Measurements from ENCODE around the gene RGPD5.
"Not testable (repeated sequence)": the region's sequence is repeated elsewhere in the genome, so short reads cannot be mapped to it uniquely, and the experiment has no call there.

DNA sequence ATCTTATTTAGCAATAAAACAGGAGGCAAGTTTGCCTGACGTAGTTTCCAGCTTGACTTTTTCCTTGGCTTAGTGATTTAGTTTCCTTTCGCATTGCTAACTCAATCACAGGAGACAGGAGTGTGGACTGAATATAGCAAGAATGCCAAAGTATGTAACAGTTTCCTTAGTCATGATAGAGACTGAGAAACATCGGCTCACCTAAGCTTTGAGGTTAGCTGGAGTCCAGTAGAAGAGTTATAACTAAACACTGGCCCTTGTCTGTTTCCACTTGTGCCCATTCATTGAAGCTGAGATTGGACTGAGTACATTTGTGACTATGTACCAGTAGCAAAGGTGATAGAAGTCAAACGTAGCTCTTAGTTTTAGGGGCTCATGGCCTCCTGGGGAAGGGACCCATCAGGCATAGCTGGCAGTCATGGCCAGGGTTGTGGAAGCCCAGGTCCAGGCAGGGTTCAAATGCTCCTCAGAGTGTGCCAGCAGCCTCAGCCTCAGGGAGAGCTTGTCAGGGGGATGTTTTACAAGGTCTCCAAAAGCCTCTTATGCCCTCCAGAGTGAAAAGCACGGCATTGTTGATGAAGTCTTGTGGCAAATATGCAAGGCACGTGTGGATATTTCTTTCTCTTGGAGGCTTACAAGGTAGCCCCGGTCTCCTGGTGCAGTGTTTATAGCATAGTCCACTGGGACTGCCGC, 103.8 kb downstream of the RGPD5 start:
- not testable (repeated sequence) for TF ChIP-seq BHLHE40 (IDR thresholded peaks at IDR 0.05; ENCODE audit: low read depth, low read length); POLR2A (IDR thresholded peaks at IDR 0.05; ENCODE audit: low read length); CEBPB (IDR thresholded peaks at IDR 0.05); ZC3H11A (IDR thresholded peaks at IDR 0.05); MAZ (IDR thresholded peaks at IDR 0.05; ENCODE audit: borderline replicate concordance, low read depth, low read length); CBX2 (IDR thresholded peaks at IDR 0.05; ENCODE audit: borderline replicate concordance, low read depth); TP53 (CRISPR knock-in tag; IDR thresholded peaks at IDR 0.05); EHMT2 (IDR thresholded peaks at IDR 0.05; ENCODE audit: low read depth); ZFP36 (IDR thresholded peaks at IDR 0.05; ENCODE audit: borderline replicate concordance, partially characterized antibody); GATA3 (IDR thresholded peaks at IDR 0.05; ENCODE audit: borderline replicate concordance)
- TF ChIP-seq, protein P1, sequence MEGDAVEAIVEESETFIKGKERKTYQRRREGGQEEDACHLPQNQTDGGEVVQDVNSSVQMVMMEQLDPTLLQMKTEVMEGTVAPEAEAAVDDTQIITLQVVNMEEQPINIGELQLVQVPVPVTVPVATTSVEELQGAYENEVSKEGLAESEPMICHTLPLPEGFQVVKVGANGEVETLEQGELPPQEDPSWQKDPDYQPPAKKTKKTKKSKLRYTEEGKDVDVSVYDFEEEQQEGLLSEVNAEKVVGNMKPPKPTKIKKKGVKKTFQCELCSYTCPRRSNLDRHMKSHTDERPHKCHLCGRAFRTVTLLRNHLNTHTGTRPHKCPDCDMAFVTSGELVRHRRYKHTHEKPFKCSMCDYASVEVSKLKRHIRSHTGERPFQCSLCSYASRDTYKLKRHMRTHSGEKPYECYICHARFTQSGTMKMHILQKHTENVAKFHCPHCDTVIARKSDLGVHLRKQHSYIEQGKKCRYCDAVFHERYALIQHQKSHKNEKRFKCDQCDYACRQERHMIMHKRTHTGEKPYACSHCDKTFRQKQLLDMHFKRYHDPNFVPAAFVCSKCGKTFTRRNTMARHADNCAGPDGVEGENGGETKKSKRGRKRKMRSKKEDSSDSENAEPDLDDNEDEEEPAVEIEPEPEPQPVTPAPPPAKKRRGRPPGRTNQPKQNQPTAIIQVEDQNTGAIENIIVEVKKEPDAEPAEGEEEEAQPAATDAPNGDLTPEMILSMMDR (IDR thresholded peaks at IDR 0.05) = not testable (repeated sequence)
- TF ChIP-seq, protein P2, sequence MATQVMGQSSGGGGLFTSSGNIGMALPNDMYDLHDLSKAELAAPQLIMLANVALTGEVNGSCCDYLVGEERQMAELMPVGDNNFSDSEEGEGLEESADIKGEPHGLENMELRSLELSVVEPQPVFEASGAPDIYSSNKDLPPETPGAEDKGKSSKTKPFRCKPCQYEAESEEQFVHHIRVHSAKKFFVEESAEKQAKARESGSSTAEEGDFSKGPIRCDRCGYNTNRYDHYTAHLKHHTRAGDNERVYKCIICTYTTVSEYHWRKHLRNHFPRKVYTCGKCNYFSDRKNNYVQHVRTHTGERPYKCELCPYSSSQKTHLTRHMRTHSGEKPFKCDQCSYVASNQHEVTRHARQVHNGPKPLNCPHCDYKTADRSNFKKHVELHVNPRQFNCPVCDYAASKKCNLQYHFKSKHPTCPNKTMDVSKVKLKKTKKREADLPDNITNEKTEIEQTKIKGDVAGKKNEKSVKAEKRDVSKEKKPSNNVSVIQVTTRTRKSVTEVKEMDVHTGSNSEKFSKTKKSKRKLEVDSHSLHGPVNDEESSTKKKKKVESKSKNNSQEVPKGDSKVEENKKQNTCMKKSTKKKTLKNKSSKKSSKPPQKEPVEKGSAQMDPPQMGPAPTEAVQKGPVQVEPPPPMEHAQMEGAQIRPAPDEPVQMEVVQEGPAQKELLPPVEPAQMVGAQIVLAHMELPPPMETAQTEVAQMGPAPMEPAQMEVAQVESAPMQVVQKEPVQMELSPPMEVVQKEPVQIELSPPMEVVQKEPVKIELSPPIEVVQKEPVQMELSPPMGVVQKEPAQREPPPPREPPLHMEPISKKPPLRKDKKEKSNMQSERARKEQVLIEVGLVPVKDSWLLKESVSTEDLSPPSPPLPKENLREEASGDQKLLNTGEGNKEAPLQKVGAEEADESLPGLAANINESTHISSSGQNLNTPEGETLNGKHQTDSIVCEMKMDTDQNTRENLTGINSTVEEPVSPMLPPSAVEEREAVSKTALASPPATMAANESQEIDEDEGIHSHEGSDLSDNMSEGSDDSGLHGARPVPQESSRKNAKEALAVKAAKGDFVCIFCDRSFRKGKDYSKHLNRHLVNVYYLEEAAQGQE (IDR thresholded peaks at IDR 0.05) = not testable (repeated sequence)
- TF ChIP-seq, protein P3, sequence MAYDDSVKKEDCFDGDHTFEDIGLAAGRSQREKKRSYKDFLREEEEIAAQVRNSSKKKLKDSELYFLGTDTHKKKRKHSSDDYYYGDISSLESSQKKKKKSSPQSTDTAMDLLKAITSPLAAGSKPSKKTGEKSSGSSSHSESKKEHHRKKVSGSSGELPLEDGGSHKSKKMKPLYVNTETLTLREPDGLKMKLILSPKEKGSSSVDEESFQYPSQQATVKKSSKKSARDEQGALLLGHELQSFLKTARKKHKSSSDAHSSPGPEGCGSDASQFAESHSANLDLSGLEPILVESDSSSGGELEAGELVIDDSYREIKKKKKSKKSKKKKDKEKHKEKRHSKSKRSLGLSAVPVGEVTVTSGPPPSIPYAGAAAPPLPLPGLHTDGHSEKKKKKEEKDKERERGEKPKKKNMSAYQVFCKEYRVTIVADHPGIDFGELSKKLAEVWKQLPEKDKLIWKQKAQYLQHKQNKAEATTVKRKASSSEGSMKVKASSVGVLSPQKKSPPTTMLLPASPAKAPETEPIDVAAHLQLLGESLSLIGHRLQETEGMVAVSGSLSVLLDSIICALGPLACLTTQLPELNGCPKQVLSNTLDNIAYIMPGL (CRISPR knock-in tag; IDR thresholded peaks at IDR 0.05; ENCODE audit: borderline replicate concordance) = not testable (repeated sequence)
- TF ChIP-seq, protein P4, sequence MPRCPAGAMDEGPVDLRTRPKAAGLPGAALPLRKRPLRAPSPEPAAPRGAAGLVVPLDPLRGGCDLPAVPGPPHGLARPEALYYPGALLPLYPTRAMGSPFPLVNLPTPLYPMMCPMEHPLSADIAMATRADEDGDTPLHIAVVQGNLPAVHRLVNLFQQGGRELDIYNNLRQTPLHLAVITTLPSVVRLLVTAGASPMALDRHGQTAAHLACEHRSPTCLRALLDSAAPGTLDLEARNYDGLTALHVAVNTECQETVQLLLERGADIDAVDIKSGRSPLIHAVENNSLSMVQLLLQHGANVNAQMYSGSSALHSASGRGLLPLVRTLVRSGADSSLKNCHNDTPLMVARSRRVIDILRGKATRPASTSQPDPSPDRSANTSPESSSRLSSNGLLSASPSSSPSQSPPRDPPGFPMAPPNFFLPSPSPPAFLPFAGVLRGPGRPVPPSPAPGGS (IDR thresholded peaks at IDR 0.05) = not testable (repeated sequence)
